Endothelial cell of umbilical vein (primary cell): ENCODE results near the gene CTSK. TPM values are rescaled to one million over a fixed set of nuclear protein-coding genes. Genes with fewer than 3 reads are reported as not detected.
A peak's percentile ranks its signal among the peaks of the same experiment; 100 is the strongest.

ENCODE experiments used
- BruUV-seq: library from RNA; stranded (reverse); fragments of 400-500 nt; replicated peaks from 2 replicates; lab custom pipeline; 2021; lab: Mats Ljungman, UMichigan
- CTCF ChIA-PET: fragments of 300-600, 350-600 bp; sonication (Branson Sonifier 250); formaldehyde crosslinking; loops from one replicate; lab custom pipeline; 2021; ENCODE audit warnings: antibody characterized with exemption, inconsistent platforms; lab: Charles Lee
- POLR2A ChIA-PET: fragments of 300-600, 350-600 bp; sonication (Branson Sonifier 250); formaldehyde crosslinking; loops from one replicate; lab custom pipeline; 2021; ENCODE audit warnings: antibody characterized with exemption, inconsistent platforms; lab: Charles Lee
- DNase-seq: peaks from one replicate; pipeline ENCODE4 v3.0.0-alpha.2; 2011; ENCODE audit warnings: low read depth, low spot score
- FAIRE-seq: peaks from 2 replicates; lab custom pipeline; 2011; peaks lifted over from hg19 to GRCh38; lab: Jason Lieb, UNC
- H2AFZ ChIP-seq: 2 replicates; pipeline ENCODE4 v1.6.0; 2012; ENCODE audit warnings: low read depth, low read length, control low read depth, inconsistent platforms
- H3K27ac ChIP-seq: 2 replicates; pipeline ENCODE4 v1.5.1; 2011; ENCODE audit warnings: low read depth, mild to moderate bottlenecking, control low read depth, low read length, moderate library complexity; ENCODE audit not compliant: insufficient read depth
- H3K27me3 ChIP-seq, 2 experiments: 2 replicates each; pipeline versions ENCODE4 v1.6.0 to v1.6.1; 2011; ENCODE audit warnings: low read length in 2 of 2, mixed read lengths in 1 of 2; ENCODE audit not compliant: control insufficient read depth in 2 of 2, insufficient read depth in 2 of 2
- H3K36me3 ChIP-seq, 2 experiments: 2 replicates in 1 of 2; 3 replicates in 1 of 2; pipeline ENCODE4 v1.5.1; 2011; ENCODE audit warnings: low read length in 2 of 2, mild to moderate bottlenecking in 1 of 2, moderate library complexity in 1 of 2; ENCODE audit not compliant: control insufficient read depth in 2 of 2, insufficient read depth in 2 of 2; ENCODE audit errors: extremely low read depth in 1 of 2
- H3K4me1 ChIP-seq: 3 replicates; pipeline ENCODE4 v1.5.1; 2011; ENCODE audit warnings: mild to moderate bottlenecking, low read length; ENCODE audit not compliant: control insufficient read depth, insufficient read depth; ENCODE audit errors: extremely low read depth
- H3K4me2 ChIP-seq: 2 replicates; pipeline ENCODE4 v1.6.1; 2011; ENCODE audit warnings: low read length, control low read depth, mixed read lengths; ENCODE audit not compliant: insufficient read depth
- H3K4me3 ChIP-seq, 3 experiments: fragments of 200-600 bp in 1 of 3; sonication (generic), shearing (Covaris generic) in 1 of 3; replicated peaks in 1 of 3; 2 replicates each; pipeline ENCODE4 v1.5.1; 2011 to 2016; ENCODE audit warnings: control low read depth in 3 of 3, low read length in 3 of 3, mild to moderate bottlenecking in 2 of 3, inconsistent platforms in 1 of 3, low read depth in 1 of 3, moderate library complexity in 1 of 3; ENCODE audit not compliant: insufficient read depth in 1 of 3
- H3K79me2 ChIP-seq: 2 replicates; pipeline ENCODE4 v1.6.0; 2012; ENCODE audit warnings: low read length, inconsistent platforms; ENCODE audit not compliant: control insufficient read depth, insufficient read depth
- H3K9ac ChIP-seq: replicated peaks from 2 replicates; pipeline ENCODE3; 2011; ENCODE audit warnings: low read length, control low read depth; ENCODE audit not compliant: insufficient read depth; ENCODE audit errors: extremely low read depth
- H3K9me1 ChIP-seq: replicated peaks from 3 replicates; pipeline ENCODE4 v1.6.0; 2011; ENCODE audit warnings: mild to moderate bottlenecking, low read length; ENCODE audit not compliant: control insufficient read depth, insufficient read depth; ENCODE audit errors: extremely low read depth
- H3K9me3 ChIP-seq: replicated peaks from 2 replicates; pipeline ENCODE4 v1.5.1; 2012; ENCODE audit warnings: low read length, inconsistent platforms; ENCODE audit not compliant: control insufficient read depth, insufficient read depth
- H4K20me1 ChIP-seq: replicated peaks from 2 replicates; pipeline ENCODE3; 2011; ENCODE audit warnings: mild to moderate bottlenecking, low read length; ENCODE audit not compliant: control insufficient read depth, insufficient read depth; ENCODE audit errors: extremely low read depth
- EZH2 ChIP-seq: IDR thresholded peaks from 2 replicates; pipeline ENCODE4 v1.6.1; 2012; ENCODE audit warnings: borderline replicate concordance, low read depth, mild to moderate bottlenecking, moderate library complexity, low read length, inconsistent platforms; ENCODE audit not compliant: severe bottlenecking
- FOS ChIP-seq: IDR thresholded peaks from 2 replicates; pipeline ENCODE4 v1.6.1; 2011; ENCODE audit warnings: mild to moderate bottlenecking, low read length, moderate library complexity, borderline replicate concordance; ENCODE audit not compliant: insufficient read depth
- GATA2 ChIP-seq: IDR thresholded peaks from 2 replicates; pipeline ENCODE4 v1.7.0; 2011; ENCODE audit warnings: low read depth, mild to moderate bottlenecking, moderate library complexity, mixed read lengths, low read length; ENCODE audit not compliant: insufficient read length, insufficient read depth
- JUN ChIP-seq: IDR thresholded peaks from 2 replicates; pipeline ENCODE4 v1.6.1; 2011; ENCODE audit warnings: borderline replicate concordance, low read depth; ENCODE audit not compliant: insufficient read length, insufficient read depth
- MYC ChIP-seq: IDR thresholded peaks from one replicate; pipeline ENCODE4 v1.6.1; 2011; ENCODE audit warnings: mild to moderate bottlenecking, low read depth, low read length
- POLR2A ChIP-seq: IDR thresholded peaks from 2 replicates; pipeline ENCODE4 v1.6.1; 2012; ENCODE audit warnings: low read depth, mild to moderate bottlenecking, control low read depth, low read length
- POLR2AphosphoS5 ChIP-seq: IDR thresholded peaks from 2 replicates; pipeline ENCODE4 v1.6.1; 2012; ENCODE audit warnings: low read depth, mild to moderate bottlenecking, control low read depth, low read length, moderate library complexity; ENCODE audit not compliant: insufficient read depth
- dilution Hi-C: fragments of 300-500 bp; cut with MboI; formaldehyde crosslinking; loops from one replicate; pipeline ENCODE4 v1.15.0; 2019; ENCODE audit warnings: low sequenced_read_pairs; ENCODE audit not compliant: extremely low pct_ligation_motif_present
- intact Hi-C: fragments of 100-400 bp; cut with micrococcal nuclease; formaldehyde crosslinking; loops from one replicate; pipeline ENCODE4 v1.10.0; 2022
- polyA plus RNA-seq, 4 experiments: library from polyadenylated mRNA; depleted of rRNA in 3 of 4; stranded (reverse) in 3 of 4; unstranded in 1 of 4; fragments of >200 nt; gene quantifications; 2 replicates each; pipeline versions ENCODE4 v1.2.1 to v1.2.3, GENCODE V29; 2011 to 2012; ENCODE audit warnings: missing spikeins in 1 of 4
- total RNA-seq: library from RNA; stranded (reverse); gene quantifications from 2 replicates; pipeline ENCODE4 v1.2.3, GENCODE V29; 2021
- TF ChIP-seq, protein P1 (sequence below), 2 donors: IDR thresholded peaks; 1 replicate in 1 of 2; 2 replicates in 1 of 2; pipeline ENCODE4 v1.5.1; 2011; ENCODE audit warnings: low read length in 2 of 2, mild to moderate bottlenecking in 2 of 2, moderate library complexity in 2 of 2, control low read depth in 1 of 2, inconsistent platforms in 1 of 2, low read depth in 1 of 2; ENCODE audit not compliant: insufficient read depth in 1 of 2; ENCODE audit errors: extremely low read depth in 1 of 2
- TF ChIP-seq, protein P2 (sequence below): IDR thresholded peaks from 2 replicates; pipeline ENCODE4 v1.6.1; 2011; ENCODE audit not compliant: insufficient read depth, insufficient read length

CTSK gene
- total and polyA plus RNA-seq, 2 donors (not counting 3 experiments of a cell fraction or from before 2014, with no cell fraction given): 18.5 to 45.6 TPM

DNA sequence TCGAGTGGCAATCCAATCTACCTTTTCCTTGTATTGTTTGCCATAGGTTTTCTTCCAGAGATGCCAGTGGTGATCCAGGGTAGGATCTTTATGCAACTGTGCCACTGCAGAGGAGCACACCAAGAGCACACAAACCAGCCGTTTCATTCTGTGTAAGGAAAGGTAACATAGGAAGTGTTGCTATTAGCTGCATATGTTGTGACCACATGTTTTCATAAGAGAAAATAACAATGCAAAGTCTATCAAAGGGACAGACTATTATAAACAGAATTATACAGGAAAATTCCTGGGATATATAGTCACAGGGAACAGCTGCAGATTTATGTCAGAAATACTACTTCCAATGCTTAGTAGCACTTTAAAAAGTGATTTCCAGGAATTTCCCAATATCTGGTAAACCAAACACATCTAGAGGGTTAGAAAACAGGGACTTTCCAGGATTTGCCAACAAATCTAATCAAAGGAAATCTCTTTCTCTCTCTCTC, 43.4 kb downstream of the CTSK start:
- BruUV-seq: no TSS peak
- CTCF ChIA-PET: interaction anchor here (0.7 to 1.8 kb wide), 4 partner anchors 9 to 72 kb away, joined by 3 to 8 read pairs (median 4); no protein-coding TSS in a partner anchor
- DNase-seq (peak; percentile 92), FAIRE-seq (peak; percentile 86)
- H3K9me1 ChIP-seq: no peaks in the 10 kb centered on the region
- intact Hi-C loops: loop anchor here (1.0 to 5.0 kb wide), 6 partner anchors 14 to 203 kb away; partner anchors contain the start of genes ARNT, ENSA and GOLPH3L
- POLR2A ChIA-PET: interaction anchor here (0.5 to 0.7 kb wide), 2 partner anchors 167 to 204 kb away, joined by 4 to 5 read pairs; no protein-coding TSS in a partner anchor
- H4K20me1 ChIP-seq: no peaks in the 10 kb centered on the region
- no peaks in the 10 kb centered on the region for H3K79me2 ChIP-seq
- peak overlapping the region; percentile 69 for H3K9ac ChIP-seq
- dilution Hi-C loops: no loop called here
- H3K36me3 ChIP-seq: no peaks in the 10 kb centered on the region
- peak overlapping the region; percentile 80 for H3K27ac ChIP-seq
- H3K4me1 ChIP-seq: peaks cover 23% of the 10 kb centered on the region
- H3K4me2 ChIP-seq: peak overlapping the region; percentile 47
- H2AFZ ChIP-seq: peak overlapping the region; percentile 13
- H3K9me3 ChIP-seq: no peaks in the 10 kb centered on the region
- H3K4me3 ChIP-seq: no peak overlapping the region
- TF ChIP-seq EZH2 (no peak), JUN (peak; percentile 86)
- H3K27me3 ChIP-seq: no peaks in the 10 kb centered on the region

DNA sequence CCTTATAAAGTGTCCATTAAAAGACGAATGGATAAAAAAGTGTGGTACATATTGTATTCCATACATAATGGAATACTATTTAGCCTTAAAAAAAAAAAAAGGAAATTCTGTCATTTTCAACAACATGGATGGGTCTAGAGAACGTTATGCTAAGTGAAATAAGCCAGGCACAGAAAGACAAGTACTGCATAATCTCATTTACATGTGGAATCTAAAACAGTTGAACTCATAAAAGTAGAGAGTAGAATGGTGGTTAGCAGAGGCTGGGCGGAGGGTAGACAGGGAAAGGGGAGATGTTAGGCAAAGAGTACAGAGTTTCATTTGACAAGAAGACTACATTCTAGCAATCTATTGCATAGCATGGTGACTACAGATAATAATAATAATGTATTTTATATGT, 45.0 kb downstream of the CTSK start:
- H3K9me3 ChIP-seq: no peaks in the 10 kb centered on the region
- no peak overlapping the region for H3K4me3 ChIP-seq
- H3K4me1 ChIP-seq: peaks cover 23% of the 10 kb centered on the region
- H3K27ac ChIP-seq: no peak overlapping the region
- H3K27me3 ChIP-seq: no peaks in the 10 kb centered on the region
- no TSS peak for BruUV-seq
- no peaks in the 10 kb centered on the region for H3K79me2 ChIP-seq
- TF ChIP-seq, protein P1, sequence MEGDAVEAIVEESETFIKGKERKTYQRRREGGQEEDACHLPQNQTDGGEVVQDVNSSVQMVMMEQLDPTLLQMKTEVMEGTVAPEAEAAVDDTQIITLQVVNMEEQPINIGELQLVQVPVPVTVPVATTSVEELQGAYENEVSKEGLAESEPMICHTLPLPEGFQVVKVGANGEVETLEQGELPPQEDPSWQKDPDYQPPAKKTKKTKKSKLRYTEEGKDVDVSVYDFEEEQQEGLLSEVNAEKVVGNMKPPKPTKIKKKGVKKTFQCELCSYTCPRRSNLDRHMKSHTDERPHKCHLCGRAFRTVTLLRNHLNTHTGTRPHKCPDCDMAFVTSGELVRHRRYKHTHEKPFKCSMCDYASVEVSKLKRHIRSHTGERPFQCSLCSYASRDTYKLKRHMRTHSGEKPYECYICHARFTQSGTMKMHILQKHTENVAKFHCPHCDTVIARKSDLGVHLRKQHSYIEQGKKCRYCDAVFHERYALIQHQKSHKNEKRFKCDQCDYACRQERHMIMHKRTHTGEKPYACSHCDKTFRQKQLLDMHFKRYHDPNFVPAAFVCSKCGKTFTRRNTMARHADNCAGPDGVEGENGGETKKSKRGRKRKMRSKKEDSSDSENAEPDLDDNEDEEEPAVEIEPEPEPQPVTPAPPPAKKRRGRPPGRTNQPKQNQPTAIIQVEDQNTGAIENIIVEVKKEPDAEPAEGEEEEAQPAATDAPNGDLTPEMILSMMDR (IDR thresholded peaks at IDR 0.05; ENCODE audit: extremely low read depth in 1 of 2, insufficient read depth in 1 of 2, low read depth in 1 of 2, low read length in 2 of 2): no peak
- TF ChIP-seq POLR2A (no peak), MYC (no peak), JUN (no peak), GATA2 (no peak), POLR2AphosphoS5 (no peak), EZH2 (no peak), FOS (no peak)
- TF ChIP-seq, protein P2, sequence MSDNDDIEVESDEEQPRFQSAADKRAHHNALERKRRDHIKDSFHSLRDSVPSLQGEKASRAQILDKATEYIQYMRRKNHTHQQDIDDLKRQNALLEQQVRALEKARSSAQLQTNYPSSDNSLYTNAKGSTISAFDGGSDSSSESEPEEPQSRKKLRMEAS: no peak
- H2AFZ ChIP-seq: no peak overlapping the region
- POLR2A ChIA-PET: no interaction called here
- CTCF ChIA-PET: no interaction called here
- DNase-seq (no peak), FAIRE-seq (no peak)
- H3K9ac ChIP-seq: no peak overlapping the region
- dilution Hi-C loops (no loop called here), intact Hi-C loops (loop anchor here (5.0 kb wide), 1 partner anchor 114 kb away; the partner anchor contains the start of gene ARNT)
- H3K4me2 ChIP-seq: no peak overlapping the region
- H3K36me3 ChIP-seq: no peaks in the 10 kb centered on the region
- H3K9me1 ChIP-seq: no peaks in the 10 kb centered on the region
- no peaks in the 10 kb centered on the region for H4K20me1 ChIP-seq
